Liver (tissue), 9 donors: Measurements from ENCODE around the gene KRT84. TPM values are rescaled to one million over a fixed set of nuclear protein-coding genes. Genes with fewer than 3 reads are reported as not detected.

Experiments used
- DNase-seq: peaks from one replicate; pipeline ENCODE4 v3.0.0-alpha.2; 2017; ENCODE audit warnings: low spot score
- H3K27ac ChIP-seq, 2 donors: one replicate each; pipeline ENCODE4 v1.7.0; 2013; ENCODE audit warnings: inconsistent platforms in 2 of 2, low read length in 2 of 2, control low read depth in 1 of 2, low read depth in 1 of 2, mild to moderate bottlenecking in 1 of 2
- H3K27me3 ChIP-seq, 4 donors: one replicate each; pipeline versions ENCODE4 v1.6.1 to v1.7.0; 2013; ENCODE audit warnings: low read length in 3 of 4, inconsistent platforms in 1 of 4, mild to moderate bottlenecking in 1 of 4, moderate library complexity in 1 of 4; ENCODE audit not compliant: control insufficient read depth in 4 of 4, insufficient read depth in 4 of 4
- H3K36me3 ChIP-seq, 4 donors: one replicate each; pipeline versions ENCODE4 v1.6.1 to v1.7.0; 2013; ENCODE audit warnings: low read length in 3 of 4, mild to moderate bottlenecking in 3 of 4, low read depth in 1 of 4, moderate library complexity in 1 of 4; ENCODE audit not compliant: control insufficient read depth in 4 of 4, insufficient read depth in 3 of 4
- H3K4me1 ChIP-seq, 4 donors: one replicate each; pipeline versions ENCODE4 v1.6.1 to v1.7.0; 2013; ENCODE audit warnings: low read length in 3 of 4, mild to moderate bottlenecking in 3 of 4, moderate library complexity in 1 of 4; ENCODE audit not compliant: control insufficient read depth in 4 of 4, insufficient read depth in 4 of 4
- H3K4me3 ChIP-seq, 3 donors: one replicate each; pipeline versions ENCODE4 v1.6.1 to v1.7.0; 2013; ENCODE audit warnings: low read length in 3 of 3, control low read depth in 1 of 3, low read depth in 1 of 3, mild to moderate bottlenecking in 1 of 3
- H3K9ac ChIP-seq, 2 donors: one replicate each; pipeline ENCODE4 v1.7.0; 2013; ENCODE audit warnings: low read length in 2 of 2, mild to moderate bottlenecking in 2 of 2, moderate library complexity in 2 of 2, control low read depth in 1 of 2, low read depth in 1 of 2
- H3K9me3 ChIP-seq, 4 donors: one replicate each; pipeline versions ENCODE4 v1.6.1 to v1.7.0; 2013; ENCODE audit warnings: low read length in 3 of 4; ENCODE audit not compliant: control insufficient read depth in 4 of 4
- EGR1 ChIP-seq, 2 donors: IDR thresholded peaks; 2 replicates each; pipeline ENCODE4 v1.6.1; 2016 to 2018; ENCODE audit warnings: antibody characterized with exemption in 2 of 2, low read depth in 2 of 2
- FOXA2 ChIP-seq: IDR thresholded peaks from 2 replicates; pipeline ENCODE4 v1.6.1; 2016; ENCODE audit warnings: antibody characterized with exemption
- HNF4A ChIP-seq, 2 donors: conservative IDR thresholded peaks; 2 replicates each; pipeline ENCODE4 v1.6.1; 2016; ENCODE audit warnings: antibody characterized with exemption in 2 of 2, mild to moderate bottlenecking in 2 of 2
- HNF4G ChIP-seq: IDR thresholded peaks from 2 replicates; pipeline ENCODE4 v1.6.1; 2016; ENCODE audit warnings: antibody characterized with exemption
- NR2F2 ChIP-seq: IDR thresholded peaks from 2 replicates; pipeline ENCODE4 v1.6.1; 2016; ENCODE audit warnings: antibody characterized with exemption
- RAD21 ChIP-seq, 2 donors: IDR thresholded peaks; 2 replicates each; pipeline ENCODE4 v1.6.1; 2016; ENCODE audit warnings: antibody characterized with exemption in 2 of 2, mild to moderate bottlenecking in 2 of 2
- RXRA ChIP-seq, 2 donors: IDR thresholded peaks; 2 replicates each; pipeline ENCODE4 v1.6.1; 2017 to 2018; ENCODE audit warnings: antibody characterized with exemption in 2 of 2, mild to moderate bottlenecking in 1 of 2
- TAF1 ChIP-seq: conservative IDR thresholded peaks from 2 replicates; pipeline ENCODE4 v1.6.1; 2016; ENCODE audit warnings: antibody characterized with exemption, mild to moderate bottlenecking
- YY1 ChIP-seq: IDR thresholded peaks from 2 replicates; pipeline ENCODE4 v1.6.1; 2016; ENCODE audit warnings: antibody characterized with exemption, mild to moderate bottlenecking
- ZBTB33 ChIP-seq: IDR thresholded peaks from 2 replicates; pipeline ENCODE4 v1.6.1; 2016; ENCODE audit warnings: antibody characterized with exemption
- WGBS: extraction: QIAGEN DNeasy Blood & Tissue Kit; methylation state at CpG from one replicate; pipeline ENCODE4 v1.1.7; 2013; 5-methylcytosine and 5-hydroxymethylcytosine counted together
- polyA plus RNA-seq, 2 donors: library from polyadenylated mRNA; stranded (reverse) in 1 of 2; unstranded in 1 of 2; fragments of 200-250 nt in 1 of 2; fragments of >200 nt in 1 of 2; fragmentation: Nextera tagmentation in 1 of 2; extraction: Ambion mirVana in 1 of 2; gene quantifications; one replicate each; pipeline versions ENCODE4 v1.2.1 to v1.2.3, GENCODE V29; 2013 to 2015
- total RNA-seq, 2 donors: library from RNA; depleted of rRNA; stranded (reverse); fragments of >200 nt; gene quantifications; one replicate each; pipeline ENCODE4 v1.2.3, GENCODE V29; 2014
- TF ChIP-seq, protein P1 (sequence below): fragments of 150-350 bp; IDR thresholded peaks from 2 replicates; pipeline ENCODE4 v1.5.1; 2017; ENCODE audit warnings: improper control_type of control experiment, low read depth, low read length; ENCODE audit not compliant: missing input control
- TF ChIP-seq, protein P2 (sequence below): IDR thresholded peaks from 2 replicates; pipeline ENCODE4 v1.6.1; 2016; ENCODE audit warnings: antibody characterized with exemption
- donor health status: healthy.
- donor health status: healthy.
- donor health status: healthy.
- donor health status: healthy.
- donor health status: healthy.

KRT84 gene
- total and polyA plus RNA-seq, 4 donors: not detected

GRCh38 chr12:52390739-52391617 lies 5.5 kb upstream of the KRT84 start:
- H3K27ac ChIP-seq: no peak overlapping the region
- H3K36me3 ChIP-seq: no peaks in the 10 kb centered on the region
- no peak for DNase-seq
- H3K9me3 ChIP-seq: no peaks in the 10 kb centered on the region
- H3K9ac ChIP-seq: no peak overlapping the region
- no peaks in the 10 kb centered on the region for H3K4me1 ChIP-seq
- no peak overlapping the region for H3K4me3 ChIP-seq
- TF ChIP-seq YY1: no peak
- TF ChIP-seq RAD21 (IDR thresholded peaks at IDR 0.05): peak; percentile 50 to 65
- TF ChIP-seq, protein P1, sequence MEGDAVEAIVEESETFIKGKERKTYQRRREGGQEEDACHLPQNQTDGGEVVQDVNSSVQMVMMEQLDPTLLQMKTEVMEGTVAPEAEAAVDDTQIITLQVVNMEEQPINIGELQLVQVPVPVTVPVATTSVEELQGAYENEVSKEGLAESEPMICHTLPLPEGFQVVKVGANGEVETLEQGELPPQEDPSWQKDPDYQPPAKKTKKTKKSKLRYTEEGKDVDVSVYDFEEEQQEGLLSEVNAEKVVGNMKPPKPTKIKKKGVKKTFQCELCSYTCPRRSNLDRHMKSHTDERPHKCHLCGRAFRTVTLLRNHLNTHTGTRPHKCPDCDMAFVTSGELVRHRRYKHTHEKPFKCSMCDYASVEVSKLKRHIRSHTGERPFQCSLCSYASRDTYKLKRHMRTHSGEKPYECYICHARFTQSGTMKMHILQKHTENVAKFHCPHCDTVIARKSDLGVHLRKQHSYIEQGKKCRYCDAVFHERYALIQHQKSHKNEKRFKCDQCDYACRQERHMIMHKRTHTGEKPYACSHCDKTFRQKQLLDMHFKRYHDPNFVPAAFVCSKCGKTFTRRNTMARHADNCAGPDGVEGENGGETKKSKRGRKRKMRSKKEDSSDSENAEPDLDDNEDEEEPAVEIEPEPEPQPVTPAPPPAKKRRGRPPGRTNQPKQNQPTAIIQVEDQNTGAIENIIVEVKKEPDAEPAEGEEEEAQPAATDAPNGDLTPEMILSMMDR: peak; percentile 33
- peaks cover 0 to 2% (median 0%) of the 10 kb centered on the region in 4 donors for H3K27me3 ChIP-seq
- 72% methylated on average over 11 of the region's 11 CpGs for WGBS

GRCh38 chr12:52389313-52390207 lies 4.1 kb upstream of the KRT84 start:
- Histone ChIP-seq H3K27me3 (peaks cover 0 to 2% (median 0%) of the 10 kb centered on the region in 4 donors), H3K9ac (no peak overlapping the region), H3K36me3 (no peaks in the 10 kb centered on the region), H3K4me1 (no peaks in the 10 kb centered on the region), H3K9me3 (no peaks in the 10 kb centered on the region), H3K27ac (no peak overlapping the region), H3K4me3 (no peak overlapping the region)
- WGBS: 62% methylated on average over 9 of the region's 9 CpGs
- DNase-seq: no peak
- no peak for TF ChIP-seq FOXA2
- no peak for TF ChIP-seq EGR1 (IDR thresholded peaks at IDR 0.05; ENCODE audit: low read depth in 2 of 2)
- no peak for TF ChIP-seq HNF4A (conservative IDR thresholded peaks at IDR 0.05)
- no peak for TF ChIP-seq NR2F2
- TF ChIP-seq ZBTB33: no peak
- no peak for TF ChIP-seq TAF1

DNA sequence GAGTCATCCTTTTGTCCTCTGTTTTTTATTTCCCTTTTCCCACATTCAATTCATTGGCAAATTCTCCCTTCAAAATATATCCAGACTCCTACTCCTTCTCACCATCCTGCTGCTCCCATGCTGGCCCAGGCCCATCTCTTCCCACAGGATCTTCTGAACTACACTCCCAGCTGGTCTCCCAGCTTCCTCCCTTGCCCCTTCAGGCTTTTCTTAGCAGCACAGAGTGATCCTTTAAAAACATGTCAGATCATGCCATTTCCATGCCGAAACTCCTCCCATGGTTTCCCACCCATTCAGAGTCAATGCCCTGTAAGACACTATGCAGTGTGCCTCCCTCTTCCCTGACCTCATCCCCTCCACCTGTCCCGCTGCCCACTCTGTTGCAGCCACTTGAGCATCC lies 2.4 kb upstream of the KRT84 start:
- DNase-seq: no peak
- no peaks in the 10 kb centered on the region for H3K4me1 ChIP-seq
- H3K27ac ChIP-seq: no peak overlapping the region
- no peak overlapping the region for H3K9ac ChIP-seq
- no peak overlapping the region for H3K4me3 ChIP-seq
- H3K36me3 ChIP-seq: no peaks in the 10 kb centered on the region
- H3K27me3 ChIP-seq: peaks cover 0 to 2% (median 0%) of the 10 kb centered on the region in 4 donors
- H3K9me3 ChIP-seq: no peaks in the 10 kb centered on the region
- 85% methylated on average over 2 of the region's 2 CpGs for WGBS
- no peak for TF ChIP-seq RAD21 (IDR thresholded peaks at IDR 0.05)
- no peak for TF ChIP-seq HNF4G
- TF ChIP-seq, protein P2, sequence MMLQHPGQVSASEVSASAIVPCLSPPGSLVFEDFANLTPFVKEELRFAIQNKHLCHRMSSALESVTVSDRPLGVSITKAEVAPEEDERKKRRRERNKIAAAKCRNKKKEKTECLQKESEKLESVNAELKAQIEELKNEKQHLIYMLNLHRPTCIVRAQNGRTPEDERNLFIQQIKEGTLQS: no peak
- TF ChIP-seq ZBTB33: no peak
- TF ChIP-seq YY1: no peak
- TF ChIP-seq, protein P1: no peak
- no peak for TF ChIP-seq RXRA (IDR thresholded peaks at IDR 0.05)
